GM18508 (cell line): ENCODE data around the gene SDK1.
A peak's percentile ranks its signal among the peaks of the same experiment; 100 is the strongest.
"Not testable (repeated sequence)": the region's sequence is repeated elsewhere in the genome, so short reads cannot be mapped to it uniquely, and the experiment has no call there.

Experiments used
- ATAC-seq: cut with Tn5 transposase; IDR thresholded peaks from one replicate; pipeline ENCODE4 v1.9.1; 2021; ENCODE audit warnings: moderate number of reproducible peaks; ENCODE audit not compliant: insufficient read depth, unreplicated experiment

The SDK1 gene

DNA sequence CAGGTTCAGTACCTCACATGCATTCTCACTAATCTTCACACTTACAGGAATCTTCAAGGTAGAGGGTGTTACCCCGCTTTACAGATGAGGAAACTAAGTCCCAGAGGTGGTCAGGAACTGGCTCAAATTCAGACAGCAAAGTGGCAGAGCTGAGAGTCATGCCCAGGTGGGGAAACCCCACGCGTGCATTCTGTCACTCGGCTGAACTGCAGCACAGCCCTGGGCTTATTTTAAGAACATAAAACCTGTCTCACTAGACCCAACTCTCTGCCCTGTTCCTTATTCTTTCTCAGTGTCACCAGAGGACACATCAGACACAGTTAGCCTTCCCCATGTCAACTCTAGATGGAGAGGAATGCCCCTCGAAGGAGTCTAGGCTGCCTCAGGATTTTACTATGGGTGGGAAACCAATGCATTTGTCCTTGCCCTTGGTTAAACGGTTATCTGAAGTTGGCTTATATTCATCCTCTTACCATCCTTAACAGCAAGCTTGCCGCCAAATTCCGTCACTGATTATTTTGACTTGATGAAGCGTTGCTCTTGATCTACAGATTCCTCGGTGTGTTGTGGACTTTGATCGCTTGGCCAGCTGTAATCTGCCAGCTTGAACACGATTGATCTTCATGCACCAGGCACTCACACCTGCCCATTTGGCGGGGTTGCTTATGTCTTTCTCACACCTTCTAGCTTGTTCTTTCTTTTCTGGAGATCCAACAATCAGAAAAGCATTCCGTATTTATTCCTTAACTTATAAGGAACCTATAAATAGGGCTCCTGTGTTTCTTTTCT is 627.9 kb downstream of the SDK1 start:
- no peak for ATAC-seq

DNA sequence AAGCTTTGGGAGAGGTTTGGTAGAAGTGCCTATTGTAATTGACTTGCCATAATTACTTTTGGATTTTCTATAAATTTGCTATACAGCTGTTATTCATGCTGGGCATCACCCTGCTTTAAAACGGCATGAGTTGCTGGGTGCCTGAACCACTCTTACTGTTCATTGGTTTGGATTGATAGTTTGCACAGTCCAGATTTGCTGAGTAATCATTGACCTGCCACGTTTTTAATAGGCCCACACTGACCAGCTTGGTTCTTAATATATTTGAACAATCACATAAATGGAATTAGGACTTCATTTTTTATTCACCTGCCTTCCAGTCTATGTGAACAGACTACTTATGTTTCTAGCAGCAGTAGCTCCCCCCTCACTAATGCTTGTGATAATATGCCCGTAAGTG is 630.8 kb downstream of the SDK1 start:
- ATAC-seq: no peak

DNA sequence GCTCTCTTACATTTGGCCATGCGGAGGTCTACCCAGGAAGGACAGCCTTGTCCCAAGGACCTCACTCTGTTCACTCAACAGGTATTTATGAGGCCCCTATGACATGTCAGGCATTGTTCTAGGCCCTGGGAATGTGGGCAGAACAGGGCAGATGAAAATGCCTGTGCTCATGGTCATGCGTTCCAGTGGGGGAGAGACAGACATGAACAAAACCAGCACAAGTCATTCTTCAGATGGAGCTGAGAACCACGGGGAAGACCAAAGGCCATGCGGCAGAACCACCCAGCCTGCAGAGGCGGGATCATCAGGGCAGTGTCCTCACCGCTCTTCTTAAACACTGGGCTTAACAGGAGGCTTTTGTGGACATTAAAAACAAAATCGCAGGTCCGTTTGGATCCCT is 636.1 kb downstream of the SDK1 start:
- ATAC-seq: no peak

DNA sequence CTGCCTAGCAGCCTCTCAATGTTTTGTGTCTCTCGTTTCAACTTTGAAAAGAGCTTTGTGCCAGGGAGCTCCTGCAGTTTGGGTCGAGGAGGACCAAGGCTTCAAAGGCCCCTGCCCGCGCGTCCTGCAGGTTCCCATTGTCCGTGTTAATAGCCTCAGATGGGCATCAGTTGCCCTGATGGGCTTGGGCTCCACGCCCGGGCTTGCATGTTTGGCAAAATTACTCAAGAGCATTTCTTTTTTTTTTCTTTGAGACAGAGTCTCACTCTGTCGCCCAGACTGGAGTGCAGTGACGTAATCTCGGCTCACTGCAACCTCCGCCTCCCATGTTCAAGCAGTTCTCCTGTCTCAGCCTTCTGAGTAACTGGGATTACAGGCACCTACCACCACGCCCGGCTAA is 636.6 kb downstream of the SDK1 start:
- no peak for ATAC-seq

DNA sequence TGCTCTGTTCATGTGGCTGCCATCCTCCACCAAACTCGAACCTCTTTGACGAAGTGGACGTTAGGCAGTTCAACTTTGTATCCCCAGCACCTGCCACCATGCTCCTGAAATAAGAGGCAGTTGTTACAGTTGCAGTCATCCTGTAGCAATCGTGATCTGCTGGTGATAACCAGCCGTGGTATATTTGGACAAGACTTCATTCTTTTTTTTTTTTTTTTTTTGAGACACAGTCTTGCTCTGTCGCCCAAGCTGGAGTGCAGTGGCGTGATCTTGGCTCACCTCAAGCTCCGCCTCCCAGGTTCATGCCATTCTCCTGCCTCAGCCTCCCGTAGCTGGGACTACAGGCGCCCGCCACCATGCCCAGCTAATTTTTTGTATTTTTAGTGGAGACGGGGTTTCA is 640.7 kb downstream of the SDK1 start:
- not testable (repeated sequence) for ATAC-seq

DNA sequence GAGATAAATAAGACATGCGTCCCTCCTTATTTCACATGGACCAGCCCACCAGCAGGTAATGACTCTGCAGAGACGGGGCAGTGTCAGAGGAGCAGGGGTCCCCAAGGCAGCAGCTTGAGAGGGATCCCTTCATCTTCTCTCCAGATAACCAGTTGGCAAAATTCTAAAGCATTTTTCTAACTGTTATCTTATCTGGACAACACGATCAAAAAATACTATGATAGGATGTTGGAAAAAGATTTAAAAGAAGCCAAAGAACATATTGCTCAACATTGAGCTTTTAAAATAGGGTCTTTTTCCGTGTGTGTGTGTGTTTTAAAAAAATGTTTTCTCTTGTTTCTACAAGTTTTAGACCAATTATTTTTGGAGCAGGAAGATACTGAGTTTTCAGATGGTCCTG is 641.2 kb downstream of the SDK1 start:
- ATAC-seq: no peak

DNA sequence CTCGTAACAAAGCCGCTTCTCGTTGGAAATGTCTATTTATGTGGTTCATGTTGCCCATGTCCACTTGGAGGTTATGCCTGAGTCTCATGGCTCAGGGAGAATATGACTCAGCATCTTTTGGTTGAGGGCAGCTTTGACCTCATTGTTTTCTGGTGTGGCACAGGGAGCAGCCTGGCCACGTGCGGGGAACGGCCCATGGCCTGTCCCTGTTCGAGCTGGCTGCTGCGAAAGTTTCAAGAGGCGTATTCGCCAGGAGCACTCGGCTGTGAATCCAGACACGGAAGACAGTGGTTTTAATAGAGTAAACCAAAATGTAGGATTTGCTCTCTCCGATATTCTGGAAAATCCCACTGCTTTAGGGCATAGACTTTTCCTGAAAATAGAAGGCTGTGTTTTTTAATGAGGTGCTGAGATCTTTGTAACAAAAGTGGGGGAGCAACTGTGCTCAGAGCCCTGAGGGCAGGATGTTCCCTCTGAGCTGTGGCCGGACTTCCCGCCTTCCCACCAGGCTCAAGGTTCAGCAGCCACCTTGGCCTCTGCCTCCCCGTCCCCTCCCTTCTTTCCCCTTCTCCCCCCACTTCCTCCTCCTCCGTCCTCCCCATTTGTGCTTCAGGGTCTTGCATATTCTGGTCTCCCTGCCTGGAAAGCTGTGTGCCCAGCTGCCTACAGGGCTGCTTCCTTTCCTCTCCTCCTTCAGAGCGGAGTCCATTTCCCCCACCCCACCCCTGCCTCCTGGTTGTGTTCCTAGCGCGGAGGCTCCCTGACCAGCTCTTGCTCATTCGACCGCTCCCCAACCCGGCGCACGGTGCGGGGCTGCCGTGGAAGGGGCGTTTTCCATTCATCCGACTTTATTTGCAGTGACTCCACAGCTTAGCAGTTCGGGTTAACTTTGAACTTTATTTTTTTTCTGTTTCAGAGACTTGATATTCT is 642.0 kb downstream of the SDK1 start:
- ATAC-seq: no peak

DNA sequence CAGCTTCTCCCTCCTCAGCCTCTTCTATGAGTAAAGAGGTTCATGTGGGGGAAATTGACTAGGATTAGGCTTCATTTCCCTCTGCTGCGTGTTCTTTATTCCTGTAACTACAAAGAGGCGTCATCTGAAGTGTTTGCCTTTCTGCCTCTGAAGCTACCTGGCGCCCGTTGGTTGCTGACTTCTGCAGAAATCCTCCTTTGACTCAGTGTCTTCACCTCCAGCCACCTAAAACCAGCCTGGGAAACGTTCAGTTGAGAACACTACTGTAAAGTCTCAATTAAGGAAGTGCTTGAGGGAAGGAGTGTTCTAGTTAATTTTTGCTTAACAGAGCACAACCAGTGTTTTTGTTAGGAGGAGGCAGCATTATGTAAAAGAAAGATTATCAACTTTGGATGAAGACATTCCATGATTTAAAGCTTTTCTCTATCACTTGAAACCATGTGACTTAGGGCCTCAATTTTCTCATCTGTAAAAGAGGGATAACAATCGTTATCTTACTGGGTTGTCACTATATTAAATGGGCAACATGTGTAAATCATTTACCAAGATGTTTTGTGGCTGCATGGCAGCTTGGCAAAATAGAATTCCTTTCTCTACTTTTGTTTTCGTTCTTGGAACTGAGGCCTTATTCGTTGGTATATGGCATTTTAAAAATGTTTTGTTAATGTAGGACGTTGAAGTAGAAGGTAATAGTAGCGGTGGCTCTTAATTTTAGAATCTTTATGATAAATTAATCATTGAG is 642.9 kb downstream of the SDK1 start:
- ATAC-seq: no peak

DNA sequence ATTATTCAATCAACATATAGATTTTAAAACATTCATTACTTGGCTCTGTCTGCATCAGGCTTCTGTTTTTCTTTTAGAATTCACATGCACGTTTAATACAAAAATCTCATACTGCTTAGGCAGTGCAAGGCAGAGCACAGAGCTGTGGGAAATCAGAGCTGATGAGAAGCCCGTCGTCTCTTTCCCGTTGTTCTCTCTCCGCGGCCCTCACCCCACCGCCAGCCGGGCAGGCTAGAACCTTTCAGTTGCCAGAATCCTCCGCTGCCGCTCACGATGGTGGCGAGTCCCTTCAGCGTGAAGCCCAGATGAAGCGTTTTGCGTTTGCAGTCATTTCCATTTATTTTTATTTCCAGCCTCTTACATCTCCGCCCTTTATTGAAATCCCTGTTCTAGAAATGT is 648.2 kb downstream of the SDK1 start:
- ATAC-seq: no peak

DNA sequence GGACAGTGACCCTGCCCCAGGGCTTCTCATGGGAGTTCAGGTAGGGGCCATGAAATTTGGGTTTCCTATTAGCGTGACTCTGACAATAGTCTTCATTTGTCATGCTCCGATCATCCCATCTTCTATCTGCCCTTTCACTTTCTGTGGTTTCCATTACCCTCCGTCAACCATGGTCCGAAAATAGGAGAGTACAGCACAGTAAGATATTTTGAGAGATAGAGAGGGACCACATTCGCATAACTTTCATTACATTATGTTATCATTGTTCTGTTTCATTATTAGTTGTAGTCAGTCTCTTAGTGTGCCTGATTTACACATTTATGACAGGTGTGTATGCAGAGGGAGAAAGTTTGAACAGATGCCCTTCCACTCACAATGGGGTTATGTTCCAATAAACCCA is 649.2 kb downstream of the SDK1 start:
- peak; percentile 92 for ATAC-seq

DNA sequence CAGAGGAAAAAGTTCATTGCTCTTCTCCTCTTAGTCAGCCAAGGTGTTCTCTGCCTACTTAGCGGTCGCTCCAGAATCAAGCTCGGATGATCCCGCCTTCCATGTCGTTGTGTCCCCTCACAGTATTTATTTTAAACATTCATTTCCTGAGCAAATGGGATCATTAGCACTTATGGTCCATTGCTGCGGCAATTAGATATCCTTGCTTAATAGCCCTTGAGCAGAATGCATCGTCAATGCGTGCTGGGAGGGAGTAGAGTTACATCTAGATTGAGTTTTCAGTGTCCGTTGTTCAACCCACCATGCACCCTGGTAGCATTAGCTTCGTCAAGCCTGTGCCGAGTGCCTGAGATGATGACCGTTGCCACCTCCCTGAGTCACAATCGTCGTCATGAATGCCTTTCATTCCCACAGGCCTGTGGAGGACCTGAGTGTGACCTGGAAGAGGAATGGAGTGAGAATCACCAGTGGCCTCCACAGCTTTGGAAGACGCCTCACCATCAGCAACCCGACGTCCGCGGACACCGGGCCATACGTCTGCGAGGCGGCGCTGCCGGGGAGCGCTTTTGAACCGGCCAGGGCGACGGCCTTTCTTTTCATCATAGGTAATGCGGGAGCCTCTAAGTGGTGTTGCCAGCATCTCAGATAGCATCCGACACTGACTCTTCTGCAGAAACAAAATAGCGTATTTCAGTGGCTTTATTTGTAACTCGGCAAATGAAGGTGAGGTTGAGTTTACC is 650.4 kb downstream of the SDK1 start:
- ATAC-seq: no peak

DNA sequence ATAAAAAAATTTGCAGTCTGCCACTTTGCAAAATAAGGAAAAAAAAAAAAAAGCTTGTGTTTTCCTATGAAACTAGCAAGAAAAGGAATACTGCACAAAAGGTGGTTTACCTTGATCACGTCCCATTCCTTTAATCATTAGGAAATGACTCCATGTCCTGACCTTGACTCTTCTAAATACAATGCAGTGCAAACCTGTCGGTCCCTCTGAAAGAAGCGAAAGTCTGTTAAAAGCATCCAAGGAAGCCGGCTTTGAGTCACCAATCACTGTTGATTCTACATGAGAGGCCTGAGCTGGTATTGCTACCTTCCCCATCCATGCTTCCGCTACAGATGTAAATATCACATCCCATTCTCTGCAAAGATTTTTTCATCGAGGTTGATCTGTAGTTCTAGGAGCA is 652.1 kb downstream of the SDK1 start:
- no peak for ATAC-seq

DNA sequence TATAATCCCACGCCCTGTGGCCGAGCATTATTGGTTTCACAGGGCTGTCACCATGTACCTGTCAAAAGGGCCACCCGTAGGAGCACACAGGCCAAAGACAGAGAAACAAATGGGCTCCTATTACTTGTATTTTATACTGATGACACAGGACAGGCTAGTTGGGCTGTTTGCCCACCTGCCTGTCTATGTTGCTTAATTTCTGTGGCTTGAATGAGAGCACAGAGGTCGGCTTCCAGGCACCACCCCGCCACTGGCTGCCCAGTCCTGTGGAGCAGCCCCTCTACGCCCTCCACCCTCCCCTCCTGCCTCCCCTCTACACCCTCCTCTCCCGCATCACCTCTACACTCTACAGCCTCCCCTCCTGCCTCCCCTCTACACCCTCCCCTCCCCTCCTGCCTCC is 652.9 kb downstream of the SDK1 start:
- ATAC-seq: no peak

DNA sequence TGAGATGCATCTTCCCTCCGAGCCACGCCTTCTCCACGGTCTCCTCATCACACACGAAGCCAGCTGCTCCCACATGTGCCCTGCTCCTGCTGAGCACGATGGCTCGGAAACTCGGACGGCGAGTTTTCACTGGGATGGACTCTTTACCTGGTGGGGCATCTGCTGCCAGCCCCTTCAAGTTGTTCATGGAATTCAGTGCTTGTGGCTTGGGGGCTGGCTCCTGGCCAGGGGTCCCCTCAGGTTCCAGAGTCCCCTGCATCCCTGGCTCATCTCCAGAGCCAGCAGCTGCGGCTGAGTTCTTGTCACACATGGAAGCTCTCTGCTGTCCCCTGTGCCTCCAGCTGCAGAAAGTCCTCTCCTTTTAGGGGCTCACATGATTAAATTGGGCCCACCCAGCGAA is 654.0 kb downstream of the SDK1 start:
- ATAC-seq: no peak

DNA sequence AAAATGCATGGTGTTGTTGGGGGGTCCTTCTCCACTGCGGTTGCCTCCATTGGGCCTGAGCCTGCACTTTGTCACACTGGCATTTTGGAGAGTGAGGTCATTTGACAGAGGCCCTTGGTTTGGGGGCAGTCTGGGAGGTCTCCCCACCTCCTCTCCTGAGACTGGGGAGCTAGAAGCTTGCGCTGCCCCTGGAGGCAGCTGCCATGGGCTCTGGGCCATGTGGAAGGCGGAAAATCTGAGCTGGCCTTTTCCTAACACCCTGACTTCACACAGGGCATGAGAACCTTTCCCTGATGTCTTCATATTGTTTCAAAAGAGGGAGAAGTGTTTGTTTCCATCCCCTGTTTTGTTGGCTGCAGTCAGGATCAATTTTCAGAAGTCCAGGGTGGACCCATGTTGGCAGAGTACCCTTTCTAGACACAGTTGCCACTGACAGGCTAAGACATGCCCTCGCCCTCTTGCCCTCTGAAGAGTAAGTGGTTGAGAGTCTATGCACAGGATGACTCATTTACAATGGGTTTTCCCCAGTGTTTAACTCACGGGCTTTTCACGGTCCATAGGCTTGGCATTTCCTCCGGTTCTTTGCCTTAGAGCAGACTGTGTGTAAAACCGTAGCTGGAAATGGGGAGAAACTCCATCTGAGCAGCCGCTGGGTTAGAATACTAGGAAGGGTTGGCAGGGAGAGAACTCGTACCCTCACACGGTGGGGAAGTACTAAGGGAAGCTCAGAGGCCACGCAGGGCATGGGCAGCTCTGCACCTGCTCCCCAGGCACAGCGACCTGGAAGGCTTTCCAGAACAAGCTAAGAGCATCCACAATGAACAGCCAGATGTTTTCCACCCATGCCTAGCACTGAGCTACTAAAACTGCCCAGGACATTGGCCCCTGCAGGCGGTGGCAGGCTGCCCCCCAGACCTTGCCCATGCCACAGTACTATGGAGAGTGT is 655.0 kb downstream of the SDK1 start:
- peak; percentile 78 for ATAC-seq

DNA sequence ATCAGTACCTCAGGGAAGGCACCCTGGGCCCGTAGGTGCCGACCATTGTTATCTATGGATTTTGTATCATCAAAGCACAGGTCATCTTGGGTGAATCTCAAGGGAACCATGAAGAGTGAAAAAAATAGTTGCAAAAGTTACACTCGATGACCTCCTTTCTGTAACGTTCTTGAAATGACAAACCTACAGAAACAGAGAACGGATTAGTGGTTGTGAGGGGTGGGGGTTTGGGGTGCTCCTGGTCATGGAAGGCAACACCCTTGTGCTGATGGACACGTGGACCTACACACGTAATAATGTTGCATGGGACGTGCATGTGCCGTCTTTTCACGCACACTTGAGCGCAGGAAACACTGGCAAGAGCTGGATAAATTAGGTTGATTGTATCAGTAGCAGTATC is 655.9 kb downstream of the SDK1 start:
- ATAC-seq: peak; percentile 34

DNA sequence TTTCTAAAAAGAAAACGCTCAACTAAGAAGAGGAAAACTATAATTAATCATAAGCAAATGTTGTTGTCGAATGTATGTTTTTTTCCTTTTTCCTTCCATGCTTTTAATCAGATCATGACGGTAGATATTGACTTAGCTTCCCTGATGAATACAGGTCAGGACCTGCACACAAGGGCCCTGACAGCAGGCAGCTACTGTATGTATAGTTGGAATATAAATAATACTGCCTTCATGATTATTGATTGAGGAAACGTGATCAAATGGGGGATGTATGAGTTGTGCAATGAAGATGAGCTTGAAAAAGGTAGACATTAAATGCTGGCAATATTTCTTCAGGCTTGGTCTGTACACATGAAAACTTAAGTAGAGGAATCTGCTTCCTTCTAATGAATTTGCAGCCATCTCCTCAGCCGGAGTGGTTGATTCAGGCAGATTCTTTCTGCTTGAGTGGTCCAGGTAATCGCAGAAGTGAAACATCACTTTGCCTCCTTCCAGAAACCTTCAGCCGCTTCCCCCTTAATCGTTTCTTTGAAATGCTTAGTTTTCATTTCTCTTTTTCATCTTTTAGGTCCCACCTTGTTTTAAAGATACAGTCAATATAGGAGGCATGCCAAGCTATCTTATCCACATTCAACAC is 656.5 kb downstream of the SDK1 start:
- ATAC-seq: peak; percentile 29

DNA sequence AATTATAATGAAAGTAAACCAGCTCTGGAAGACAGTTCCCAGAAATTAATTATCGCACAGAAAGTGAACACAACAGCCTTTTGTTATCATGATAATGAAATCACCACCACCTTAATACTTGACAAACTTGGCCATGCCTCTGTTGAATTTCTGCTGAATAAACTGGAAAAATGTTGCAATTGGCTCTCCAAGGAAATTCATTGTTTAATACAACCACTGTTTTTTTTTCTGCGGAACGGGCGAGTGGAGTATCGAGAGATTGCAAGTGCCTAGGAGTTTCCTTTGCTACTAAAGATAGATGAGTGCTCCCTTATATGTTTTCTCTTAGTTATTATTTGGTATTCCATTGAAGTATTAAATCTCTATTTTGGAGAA is 657.0 kb downstream of the SDK1 start:
- no peak for ATAC-seq

DNA sequence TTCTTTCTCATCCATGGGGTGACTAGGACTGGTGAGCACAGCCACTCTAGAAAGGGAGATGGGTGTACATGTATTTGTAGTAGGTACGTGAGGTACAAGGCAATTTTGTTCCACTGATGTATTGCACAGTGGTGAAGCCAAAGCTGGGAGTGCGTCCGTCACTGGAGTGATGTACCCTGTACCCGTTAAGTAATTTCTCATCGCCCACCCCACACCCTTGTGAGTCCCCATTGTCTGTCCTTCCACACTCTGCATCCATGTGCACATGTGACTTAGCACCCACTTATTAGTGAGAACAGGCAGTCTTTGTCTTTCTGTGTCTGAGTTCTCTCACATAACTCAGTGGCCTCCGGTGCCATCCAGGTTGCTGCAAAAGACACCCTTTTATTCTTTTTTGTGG is 658.3 kb downstream of the SDK1 start:
- ATAC-seq: no peak
